Activated naive CD8-positive, alpha-beta T cell treated with anti-CD3 and anti-CD28 coated beads, Interleukin-2, amount 10 ng/mL, durations not matched to agents 7 days and 5 days (primary cell): Measurements from ENCODE around the gene NPR1. TPM values are rescaled to one million over a fixed set of nuclear protein-coding genes. Genes with fewer than 3 reads are reported as not detected.

Source experiments
- ATAC-seq: fragments of 150-1000 bp; cut with Tn5 transposase; one replicate; pipeline ENCODE4 v1.10.0; 2021; ENCODE audit warnings: low read depth, moderate library complexity
- POLR2A ChIA-PET: fragments of 350-600 bp; sonication (Branson Sonifier 250); formaldehyde crosslinking; loops from one replicate; lab custom pipeline; 2021; ENCODE audit warnings: antibody characterized with exemption; lab: Charles Lee
- DNase-seq: peaks from one replicate; pipeline ENCODE4 v3.0.0; 2021
- H3K27ac Mint-ChIP-seq: one replicate; pipeline ENCODE4 v1.8.0; 2022; ENCODE audit warnings: mild to moderate bottlenecking, mixed read lengths
- H3K27me3 Mint-ChIP-seq: one replicate; pipeline ENCODE4 v1.8.0; 2022; ENCODE audit warnings: mild to moderate bottlenecking, moderate library complexity, mixed read lengths
- H3K36me3 Mint-ChIP-seq: one replicate; pipeline ENCODE4 v1.8.0; 2021; ENCODE audit warnings: mild to moderate bottlenecking, mixed read lengths
- H3K4me1 Mint-ChIP-seq: one replicate; pipeline ENCODE4 v1.8.0; 2021; ENCODE audit warnings: mixed read lengths
- H3K4me3 Mint-ChIP-seq: one replicate; pipeline ENCODE4 v1.8.0; 2022; ENCODE audit warnings: mild to moderate bottlenecking, moderate library complexity, mixed read lengths
- H3K9me3 Mint-ChIP-seq: one replicate; pipeline ENCODE4 v1.8.0; 2021; ENCODE audit warnings: mixed read lengths
- total RNA-seq, 2 experiments: library from RNA; stranded (reverse); gene quantifications; one replicate each; pipeline ENCODE4 v1.2.3, GENCODE V29; 2021

NPR1 gene
- total RNA-seq, 2 experiments from 2014 or later, result not detected

GRCh38 chr1:153640861-153641260, 37.6 kb upstream of the NPR1 start:
- DNase-seq, result no peak
- no peak overlapping the region for H3K27ac Mint-ChIP-seq
- H3K4me3 Mint-ChIP-seq, result no peak overlapping the region
- H3K9me3 Mint-ChIP-seq, result no peaks in the 10 kb centered on the region
- peaks cover 47% of the 10 kb centered on the region for H3K36me3 Mint-ChIP-seq
- POLR2A ChIA-PET, result interaction anchor here (0.5 to 2.0 kb wide), 3 partner anchors 8 to 35 kb away, joined by 3 to 7 read pairs (median 3); no protein-coding TSS in a partner anchor
- no peaks in the 10 kb centered on the region for H3K27me3 Mint-ChIP-seq
- ATAC-seq, result no peak
- peaks cover 24% of the 10 kb centered on the region for H3K4me1 Mint-ChIP-seq

DNA sequence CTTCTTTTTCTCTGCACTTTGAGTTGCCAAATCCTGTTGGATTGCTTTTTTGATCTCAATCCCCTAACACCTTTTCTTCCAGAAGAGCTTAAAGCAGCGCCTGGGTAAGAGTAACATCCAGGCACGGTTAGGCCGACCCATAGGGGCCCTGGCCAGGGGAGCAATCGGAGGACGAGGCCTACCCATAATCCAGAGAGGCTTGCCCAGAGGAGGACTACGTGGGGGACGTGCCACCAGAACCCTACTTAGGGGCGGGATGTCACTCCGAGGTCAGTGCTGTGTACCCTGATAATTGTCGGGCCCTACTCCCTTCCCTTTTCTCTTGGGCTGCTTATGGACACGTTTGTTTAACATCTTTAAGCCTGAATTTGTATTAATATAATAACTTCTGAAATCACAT, 36.3 kb upstream of the NPR1 start:
- DNase-seq (no peak), ATAC-seq (no peak)
- POLR2A ChIA-PET, result no interaction called here
- peaks cover 50% of the 10 kb centered on the region for H3K36me3 Mint-ChIP-seq
- H3K27me3 Mint-ChIP-seq, result no peaks in the 10 kb centered on the region
- no peak overlapping the region for H3K4me3 Mint-ChIP-seq
- no peak overlapping the region for H3K27ac Mint-ChIP-seq
- peaks cover 26% of the 10 kb centered on the region for H3K4me1 Mint-ChIP-seq
- H3K9me3 Mint-ChIP-seq, result no peaks in the 10 kb centered on the region

DNA sequence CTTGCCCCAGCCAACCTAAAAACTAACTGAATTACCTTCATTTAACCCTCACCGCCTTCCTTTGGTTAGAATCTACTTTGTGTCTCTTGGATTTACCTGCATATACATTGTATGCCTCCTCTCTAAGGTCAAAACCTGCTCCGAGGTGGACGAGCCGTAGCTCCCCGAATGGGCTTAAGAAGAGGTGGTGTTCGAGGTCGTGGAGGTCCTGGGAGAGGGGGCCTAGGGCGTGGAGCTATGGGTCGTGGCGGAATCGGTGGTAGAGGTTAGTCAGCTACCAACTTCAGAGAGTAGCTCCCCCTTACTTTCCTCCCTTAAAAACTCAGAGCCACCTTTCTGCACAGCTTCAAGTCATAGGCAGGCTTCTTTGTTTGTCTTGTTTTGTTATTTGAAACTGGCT, 35.4 kb upstream of the NPR1 start:
- Mint-ChIP-seq H3K4me1 (peaks cover 24% of the 10 kb centered on the region), H3K27ac (peak overlapping the region; percentile 34)
- DNase-seq, result no peak

GRCh38 chr1:153643816-153644215, 34.7 kb upstream of the NPR1 start:
- H3K27ac Mint-ChIP-seq, result no peak overlapping the region
- peaks cover 53% of the 10 kb centered on the region for H3K36me3 Mint-ChIP-seq

More for the DNA sequence above, 35.4 kb upstream of the NPR1 start:
- Mint-ChIP-seq H3K27me3 (no peaks in the 10 kb centered on the region), H3K36me3 (peaks cover 53% of the 10 kb centered on the region), H3K4me3 (no peak overlapping the region), H3K9me3 (no peaks in the 10 kb centered on the region)
- ATAC-seq, result no peak
- POLR2A ChIA-PET, result interaction anchor here (1.9 to 2.6 kb wide), 2 partner anchors 9 to 11 kb away, joined by 4 to 21 read pairs; partner anchors contain the start of gene CHTOP

DNA sequence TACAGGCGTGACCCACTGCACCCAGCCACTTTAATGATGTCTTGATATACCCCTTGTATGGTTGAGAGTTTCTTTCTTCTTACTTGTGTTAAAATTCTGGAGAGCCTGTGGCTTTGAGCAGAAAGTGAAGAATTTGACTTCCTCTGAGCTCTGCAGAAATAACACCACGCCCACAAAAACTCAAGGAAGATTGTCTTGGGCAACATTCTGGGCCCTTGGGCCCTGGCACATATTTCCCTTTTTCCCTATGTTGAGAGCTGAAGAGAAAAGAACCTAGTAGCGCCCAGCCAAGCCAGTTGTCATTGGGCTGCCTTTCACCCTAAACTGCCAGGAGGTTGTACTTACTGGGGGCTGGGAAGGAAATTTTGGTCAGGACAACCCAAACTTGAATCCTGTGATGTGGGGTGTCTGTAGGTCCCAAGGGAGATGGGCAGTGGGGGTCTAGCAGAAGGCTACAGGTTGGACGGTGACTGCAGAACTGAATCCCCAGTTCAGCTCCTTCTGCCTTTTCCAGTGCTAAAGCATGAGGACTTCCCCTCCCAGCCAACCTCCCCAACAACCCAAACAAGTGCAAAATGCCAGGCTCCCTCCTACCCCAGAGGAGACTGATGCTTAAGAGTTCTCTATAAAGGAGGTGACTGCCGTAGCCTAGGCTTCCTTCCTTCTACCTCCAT, 31.7 kb upstream of the NPR1 start:
- Mint-ChIP-seq H3K9me3 (no peaks in the 10 kb centered on the region), H3K27me3 (no peaks in the 10 kb centered on the region), H3K4me1 (peaks cover 35% of the 10 kb centered on the region), H3K27ac (peak overlapping the region; percentile 79), H3K4me3 (peak overlapping the region; percentile 43), H3K36me3 (peaks cover 42% of the 10 kb centered on the region)
- POLR2A ChIA-PET, result interaction anchor here (5.8 kb wide), 1 partner anchor 13 kb away, joined by 44 read pairs; the partner anchor contains the start of gene CHTOP
- no peak for DNase-seq
- no peak for ATAC-seq

More at GRCh38 chr1:153643816-153644215, 34.7 kb upstream of the NPR1 start:
- Mint-ChIP-seq H3K4me1 (peaks cover 26% of the 10 kb centered on the region), H3K9me3 (no peaks in the 10 kb centered on the region), H3K4me3 (no peak overlapping the region), H3K27me3 (no peaks in the 10 kb centered on the region)
- POLR2A ChIA-PET, result interaction anchor here (1.9 to 2.6 kb wide), 2 partner anchors 9 to 10 kb away, joined by 4 to 21 read pairs; partner anchors contain the start of gene CHTOP
- ATAC-seq, result no peak
- DNase-seq, result no peak

GRCh38 chr1:153647346-153647714, 31.2 kb upstream of the NPR1 start:
- Mint-ChIP-seq H3K27me3 (no peaks in the 10 kb centered on the region), H3K4me1 (peaks cover 35% of the 10 kb centered on the region), H3K4me3 (no peak overlapping the region), H3K9me3 (no peaks in the 10 kb centered on the region), H3K27ac (peak overlapping the region; percentile 31), H3K36me3 (peaks cover 39% of the 10 kb centered on the region)
- ATAC-seq, result no peak
- no peak for DNase-seq
- POLR2A ChIA-PET, result interaction anchor here (1.0 to 5.8 kb wide), 3 partner anchors 10 to 75 kb away, joined by 3 to 44 read pairs (median 4); partner anchors contain the start of gene CHTOP

DNA sequence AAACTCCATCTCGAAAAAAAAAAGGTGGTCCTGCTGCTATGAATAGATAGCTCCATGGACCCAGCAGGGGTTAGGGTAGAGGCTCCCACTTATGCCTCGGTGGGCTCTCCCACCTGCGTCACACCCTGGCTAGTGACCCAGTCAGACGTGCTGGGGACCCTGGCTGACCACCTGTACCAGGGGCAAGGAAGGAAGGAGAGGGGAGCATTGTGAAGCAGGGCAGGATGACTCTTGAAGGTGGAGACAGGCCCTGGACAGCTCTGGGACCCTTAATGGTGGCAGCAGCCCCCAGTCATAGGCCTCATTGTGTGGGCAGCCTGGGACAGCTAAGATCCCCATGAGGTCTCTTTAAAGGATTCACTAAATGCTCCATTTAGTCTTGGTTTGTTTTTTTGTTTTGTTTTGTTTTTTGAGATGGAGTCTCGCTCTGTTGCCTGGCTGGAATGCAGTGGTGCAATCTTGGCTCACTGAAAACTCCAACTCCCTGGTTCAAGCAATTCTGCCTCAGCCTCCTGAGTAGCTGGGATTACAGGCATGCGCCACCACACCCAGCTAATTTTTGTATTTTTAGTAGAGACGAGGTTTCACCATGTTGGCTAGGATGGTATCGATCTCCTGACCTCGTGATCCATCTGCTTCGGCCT, 30.4 kb upstream of the NPR1 start:
- POLR2A ChIA-PET, result interaction anchor here (0.7 to 5.8 kb wide), 7 partner anchors 8 to 76 kb away, joined by 3 to 44 read pairs (median 4); partner anchors contain the start of gene CHTOP
- Mint-ChIP-seq H3K27me3 (no peaks in the 10 kb centered on the region), H3K36me3 (peaks cover 33% of the 10 kb centered on the region), H3K4me1 (peaks cover 35% of the 10 kb centered on the region), H3K27ac (no peak overlapping the region), H3K9me3 (no peaks in the 10 kb centered on the region), H3K4me3 (no peak overlapping the region)
- no peak for ATAC-seq
- DNase-seq, result no peak

GRCh38 chr1:153649137-153649862, 29.2 kb upstream of the NPR1 start:
- H3K27me3 Mint-ChIP-seq, result no peaks in the 10 kb centered on the region
- POLR2A ChIA-PET, result interaction anchor here (0.6 to 5.8 kb wide), 8 partner anchors 9 to 1324 kb away, joined by 3 to 44 read pairs (median 4); partner anchors contain the start of gene CHTOP
- ATAC-seq (peak; percentile 81), DNase-seq (peak; percentile 35)
- H3K36me3 Mint-ChIP-seq, result peaks cover 23% of the 10 kb centered on the region
- H3K4me1 Mint-ChIP-seq, result peaks cover 30% of the 10 kb centered on the region
- no peaks in the 10 kb centered on the region for H3K9me3 Mint-ChIP-seq
- H3K27ac Mint-ChIP-seq, result peak overlapping the region; percentile 86
- peak overlapping the region; percentile 17 for H3K4me3 Mint-ChIP-seq

DNA sequence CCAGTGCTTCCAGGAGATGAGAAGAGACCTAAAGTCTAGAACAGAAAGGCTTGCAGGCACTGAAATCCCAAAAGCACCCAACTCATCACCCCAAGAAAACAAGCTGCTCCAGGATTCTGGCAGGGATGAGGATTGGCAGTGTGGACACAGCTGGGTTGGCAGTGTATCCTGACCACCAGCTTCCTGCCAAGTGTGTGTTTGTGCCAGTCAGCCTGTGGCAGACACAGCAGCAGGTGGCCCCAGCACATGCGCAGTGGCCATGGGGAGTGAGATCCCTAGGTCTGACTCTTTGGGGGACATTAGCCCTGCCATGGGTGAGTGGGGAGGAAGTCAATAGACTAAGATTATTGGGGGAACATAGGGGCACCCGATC, 28.6 kb upstream of the NPR1 start:
- Mint-ChIP-seq H3K27ac (peak overlapping the region; percentile 86), H3K4me3 (peak overlapping the region; percentile 17), H3K27me3 (no peaks in the 10 kb centered on the region), H3K9me3 (no peaks in the 10 kb centered on the region), H3K4me1 (peaks cover 29% of the 10 kb centered on the region), H3K36me3 (peaks cover 18% of the 10 kb centered on the region)
- ATAC-seq (peak; percentile 14), DNase-seq (peak; percentile 36)
- POLR2A ChIA-PET, result interaction anchor here (0.6 to 5.8 kb wide), 8 partner anchors 10 to 1323 kb away, joined by 3 to 44 read pairs (median 4); partner anchors contain the start of gene CHTOP

DNA sequence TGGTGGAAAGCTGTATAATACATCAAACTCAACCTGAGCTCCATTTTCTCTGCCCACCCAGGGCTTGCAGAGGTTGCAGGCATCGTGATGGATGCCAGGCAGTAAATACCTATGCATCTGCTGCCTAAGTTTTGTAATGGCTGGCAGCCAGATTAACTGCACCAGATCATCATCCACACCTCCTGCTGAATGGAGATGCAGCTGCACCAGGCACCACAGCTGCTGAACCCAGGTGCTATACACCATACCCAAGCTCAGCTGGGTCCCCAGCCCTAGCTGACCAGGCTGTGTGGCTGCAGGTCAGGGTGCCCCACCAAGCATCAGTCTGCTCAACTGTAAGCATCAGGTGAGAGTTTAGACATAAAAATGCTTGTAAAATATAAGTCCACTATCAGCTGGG, 26.7 kb upstream of the NPR1 start:
- Mint-ChIP-seq H3K4me1 (peaks cover 14% of the 10 kb centered on the region), H3K9me3 (no peaks in the 10 kb centered on the region), H3K27me3 (no peaks in the 10 kb centered on the region), H3K4me3 (no peak overlapping the region), H3K27ac (no peak overlapping the region), H3K36me3 (peaks cover 6% of the 10 kb centered on the region)
- peak; percentile 15 for DNase-seq
- ATAC-seq, result no peak
- POLR2A ChIA-PET, result interaction anchor here (1.1 to 1.6 kb wide), 2 partner anchors 17 to 18 kb away, joined by 3 to 5 read pairs; partner anchors contain the start of gene CHTOP

DNA sequence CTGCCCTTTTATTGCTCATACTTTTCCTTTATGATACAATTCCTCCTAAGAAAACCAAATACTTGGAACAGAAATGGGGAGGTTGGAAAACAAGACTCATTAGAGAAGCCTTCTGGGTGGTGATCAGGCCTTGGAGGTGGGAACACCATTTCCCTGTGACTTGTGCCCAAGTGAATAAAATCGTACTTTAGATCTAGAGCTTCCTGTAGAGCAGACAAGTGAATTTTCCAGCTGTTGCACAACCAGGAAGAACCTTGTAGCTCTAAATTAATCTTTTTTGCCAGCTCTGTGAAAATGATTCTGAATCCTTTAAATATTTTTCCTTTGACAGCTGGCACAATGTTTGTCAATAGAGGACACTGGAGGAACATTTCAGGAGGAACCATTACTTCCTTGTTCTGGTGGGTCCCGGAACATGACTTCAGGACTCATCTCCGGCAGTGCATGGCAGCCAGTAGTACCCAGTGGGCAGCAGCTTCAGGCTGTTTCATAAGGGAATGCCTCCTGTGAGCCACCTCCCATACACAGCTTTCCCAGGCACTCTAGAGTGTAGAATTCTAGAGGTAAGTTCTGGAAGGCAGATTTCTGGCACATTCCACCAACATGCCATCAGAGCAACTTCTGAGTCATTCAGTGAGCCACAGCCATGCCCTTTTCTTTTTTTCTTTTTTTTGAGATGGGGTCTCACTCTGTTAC, 25.5 kb upstream of the NPR1 start:
- Mint-ChIP-seq H3K9me3 (no peaks in the 10 kb centered on the region), H3K4me1 (peaks cover 16% of the 10 kb centered on the region), H3K27ac (no peak overlapping the region), H3K4me3 (no peak overlapping the region), H3K27me3 (no peaks in the 10 kb centered on the region), H3K36me3 (no peaks in the 10 kb centered on the region)
- DNase-seq, result peak; percentile 3
- ATAC-seq, result no peak
- POLR2A ChIA-PET, result interaction anchor here (1.1 to 1.5 kb wide), 3 partner anchors 9 to 19 kb away, joined by 3 to 4 read pairs (median 4); partner anchors contain the start of gene CHTOP

- no peaks in the 10 kb centered on the region for H3K36me3 Mint-ChIP-seq
- H3K9me3 Mint-ChIP-seq, result no peaks in the 10 kb centered on the region
- no peaks in the 10 kb centered on the region for H3K27me3 Mint-ChIP-seq
- POLR2A ChIA-PET, result interaction anchor here (2.1 kb wide), 1 partner anchor 21 kb away, joined by 11 read pairs; the partner anchor contains the start of gene CHTOP
- ATAC-seq (no peak), DNase-seq (peak; percentile 7)
- H3K27ac Mint-ChIP-seq, result no peak overlapping the region
- peaks cover 13% of the 10 kb centered on the region for H3K4me1 Mint-ChIP-seq
- no peak overlapping the region for H3K4me3 Mint-ChIP-seq
These were observed 23.2 kb upstream of the NPR1 start for GRCh38 chr1:153655333-153655732.
